Osteocyte (in vitro differentiated cells): ENCODE results near the gene POLA1. TPM values are rescaled to one million over a fixed set of nuclear protein-coding genes. Genes with fewer than 3 reads are reported as not detected.

Experiments
- DNase-seq: peaks from one replicate; pipeline ENCODE4 v3.0.0; 2021; ENCODE audit warnings: mixed read lengths; ENCODE audit not compliant: unreplicated experiment; ENCODE audit errors: extremely low spot score
- H3K27ac Mint-ChIP-seq: one replicate; pipeline ENCODE4 v1.8.0; 2021; ENCODE audit warnings: mild to moderate bottlenecking, mixed read lengths; ENCODE audit not compliant: unreplicated experiment
- H3K27me3 Mint-ChIP-seq: one replicate; pipeline ENCODE4 v1.8.0; 2021; ENCODE audit warnings: mixed read lengths; ENCODE audit not compliant: unreplicated experiment
- H3K36me3 Mint-ChIP-seq: one replicate; pipeline ENCODE4 v1.8.0; 2021; ENCODE audit warnings: mixed read lengths; ENCODE audit not compliant: unreplicated experiment
- H3K4me1 Mint-ChIP-seq: one replicate; pipeline ENCODE4 v1.8.0; 2021; ENCODE audit warnings: mixed read lengths; ENCODE audit not compliant: unreplicated experiment
- H3K4me3 Mint-ChIP-seq: one replicate; pipeline ENCODE4 v1.8.0; 2021; ENCODE audit warnings: mild to moderate bottlenecking, moderate library complexity, mixed read lengths; ENCODE audit not compliant: unreplicated experiment
- H3K9me3 Mint-ChIP-seq: one replicate; pipeline ENCODE4 v1.8.0; 2021; ENCODE audit warnings: mixed read lengths; ENCODE audit not compliant: unreplicated experiment
- CTCF ChIP-seq: fragments of 200-600 bp; sonication (generic); IDR thresholded peaks from 2 replicates; pipeline ENCODE4 v1.5.0; 2021; ENCODE audit warnings: antibody characterized with exemption, mild to moderate bottlenecking, moderate library complexity
- total RNA-seq: library from RNA; stranded (reverse); gene quantifications from 2 replicates; pipeline ENCODE4 v1.2.1, GENCODE V29; 2021

Gene POLA1
- total RNA-seq, 1 donor from 2014 or later, result 17.3 TPM

- no peak overlapping the region for H3K27ac Mint-ChIP-seq
- peaks cover under 1% of the 10 kb centered on the region for H3K9me3 Mint-ChIP-seq
Observed at GRCh38 chrX:24782011-24782410, 88.3 kb downstream of the POLA1 start.

GRCh38 chrX:24789047-24789446, 95.3 kb downstream of the POLA1 start:
- H3K27me3 Mint-ChIP-seq, result no peaks in the 10 kb centered on the region
- H3K27ac Mint-ChIP-seq, result no peak overlapping the region
- DNase-seq, result no peak
- no peaks in the 10 kb centered on the region for H3K4me1 Mint-ChIP-seq
- peaks cover 6% of the 10 kb centered on the region for H3K9me3 Mint-ChIP-seq
- H3K36me3 Mint-ChIP-seq, result peaks cover 19% of the 10 kb centered on the region
- H3K4me3 Mint-ChIP-seq, result no peak overlapping the region
- TF ChIP-seq CTCF, result no peak

More at GRCh38 chrX:24782011-24782410, 88.3 kb downstream of the POLA1 start:
- TF ChIP-seq CTCF, result no peak
- DNase-seq, result no peak
- no peak overlapping the region for H3K4me3 Mint-ChIP-seq
- peaks cover 11% of the 10 kb centered on the region for H3K36me3 Mint-ChIP-seq
- H3K27me3 Mint-ChIP-seq, result no peaks in the 10 kb centered on the region
- no peaks in the 10 kb centered on the region for H3K4me1 Mint-ChIP-seq

GRCh38 chrX:24790166-24790565, 96.4 kb downstream of the POLA1 start:
- Mint-ChIP-seq H3K4me3 (no peak overlapping the region), H3K27ac (no peak overlapping the region), H3K9me3 (peaks cover 6% of the 10 kb centered on the region), H3K36me3 (peaks cover 19% of the 10 kb centered on the region), H3K27me3 (no peaks in the 10 kb centered on the region), H3K4me1 (no peaks in the 10 kb centered on the region)
- no peak for TF ChIP-seq CTCF
- no peak for DNase-seq

- Mint-ChIP-seq H3K27ac (no peak overlapping the region), H3K27me3 (no peaks in the 10 kb centered on the region), H3K36me3 (peaks cover 6% of the 10 kb centered on the region), H3K9me3 (no peaks in the 10 kb centered on the region), H3K4me1 (no peaks in the 10 kb centered on the region), H3K4me3 (no peak overlapping the region)
- no peak for TF ChIP-seq CTCF
- no peak for DNase-seq
Observed at GRCh38 chrX:24796204-24796603, 102.5 kb downstream of the POLA1 start.

GRCh38 chrX:24799078-24799477, 105.4 kb downstream of the POLA1 start:
- H3K27me3 Mint-ChIP-seq, result no peaks in the 10 kb centered on the region
- H3K9me3 Mint-ChIP-seq, result no peaks in the 10 kb centered on the region
- TF ChIP-seq CTCF, result no peak
- H3K36me3 Mint-ChIP-seq, result peaks cover 5% of the 10 kb centered on the region
- no peak overlapping the region for H3K4me3 Mint-ChIP-seq
- DNase-seq, result no peak
- no peaks in the 10 kb centered on the region for H3K4me1 Mint-ChIP-seq
- H3K27ac Mint-ChIP-seq, result no peak overlapping the region
